Pancreas (tissue), 10 donors: ENCODE measurements around the gene CYP4F22. TPM values are rescaled to one million over a fixed set of nuclear protein-coding genes. Genes with fewer than 3 reads are reported as not detected.

Source experiments
- ATAC-seq, 4 donors: fragments of 200-7000 bp; cut with Tn5 transposase; one replicate each; pipeline versions ENCODE4 v1.8.0 to v1.9.1; 2020; ENCODE audit warnings: mild to moderate bottlenecking in 4 of 4, moderate library complexity in 4 of 4
- DNase-seq, 6 donors: peaks; one replicate each; pipeline ENCODE4 v3.0.0-alpha.2; 2020
- FAIRE-seq: peaks from 2 replicates; lab custom pipeline; 2012; peaks lifted over from hg19 to GRCh38; lab: Jason Lieb, UNC
- H3K27ac ChIP-seq, 4 donors: fragments of 200-600 bp; sonication (generic); 1 replicate in 3 of 4; 2 replicates in 1 of 4; pipeline versions ENCODE4 v1.5.0 to v1.8.0; 2020
- H3K27me3 ChIP-seq, 4 donors: fragments of 200-600 bp; one replicate each; pipeline ENCODE4 v1.8.0; 2021
- H3K36me3 ChIP-seq, 3 donors: fragments of 200-600 bp; sonication (generic) in 1 of 3; one replicate each; pipeline versions ENCODE4 v1.5.0 to v1.8.0; 2020 to 2021
- H3K4me1 ChIP-seq, 3 donors: fragments of 200-600 bp; one replicate each; pipeline ENCODE4 v1.8.0; 2021
- H3K4me3 ChIP-seq, 4 donors: fragments of 200-600 bp; sonication (generic) in 2 of 4; one replicate each; pipeline versions ENCODE4 v1.5.0 to v1.8.0; 2020 to 2021
- H3K9me3 ChIP-seq, 4 donors: fragments of 200-600 bp; one replicate each; pipeline ENCODE4 v1.8.0; 2021
- CTCF ChIP-seq, 4 donors: fragments of 200-600 bp; sonication (generic) in 3 of 4; IDR thresholded peaks; one replicate each; pipeline versions ENCODE4 v1.5.0 to v1.8.0; 2021; ENCODE audit warnings: antibody characterized with exemption in 4 of 4
- WGBS, 2 donors: extraction: QIAGEN DNeasy Blood & Tissue Kit; methylation state at CpG; one replicate each; pipeline ENCODE4 v1.1.7; 2013; 5-methylcytosine and 5-hydroxymethylcytosine counted together
- intact Hi-C, 3 donors: fragments of 100-400 bp; cut with DNase I; formaldehyde crosslinking; loops; one replicate each; pipeline versions ENCODE4 v1.11.1 to v1.14.2; 2022
- polyA plus RNA-seq, 2 donors: library from polyadenylated mRNA; stranded (reverse); fragments of 200-250 nt; gene quantifications; one replicate each; pipeline ENCODE4 v1.2.3, GENCODE V29; 2013
- total RNA-seq, 6 donors: library from RNA; stranded (reverse); fragmentation: NEBNext Ultra II Directional in 4 of 6; extraction: Animal tissue kit (Norgen Biotek cat#: 25700) in 4 of 6; gene quantifications; one replicate each; pipeline versions ENCODE4 v1.2.1 to v1.2.4, GENCODE V29; 2021 to 2023
- donor health status: healthy with polysubstance abuse.
- donor health status: DM: no; HTN: no; CAD: no; lungs with moderate emphysema.
- donor health status: DM: no; HTN: no; CAD: no.
- donor health status: control.
- donor health status: control.
- donor health status: Bipolar disorder and iron deficiency.
- donor health status: DM: yes; HTN: yes; CAD: no.
- donor health status: DM: no; HTN: no; CAD: no.
- donor health status: DM: no; HTN: no; CAD: no.
- donor health status: DM: yes; HTN: yes; CAD: no.

The CYP4F22 gene
- total and polyA plus RNA-seq, 8 donors, result 0.06 TPM; not detected in 7

- Histone ChIP-seq H3K9me3 (no peaks in the 10 kb centered on the region), H3K27me3 (peaks cover 0 to 3% (median 0%) of the 10 kb centered on the region in 4 donors), H3K4me1 (no peaks in the 10 kb centered on the region), H3K4me3 (no peak overlapping the region), H3K36me3 (no peaks in the 10 kb centered on the region), H3K27ac (no peak overlapping the region)
- TF ChIP-seq CTCF (IDR thresholded peaks at IDR 0.05), result no peak
- ATAC-seq, result no peak
- no peak for FAIRE-seq
- DNase-seq, result no peak
- intact Hi-C loops, result no loop called here
- 38 to 47% methylated on average over 4 of the region's 4 CpGs for WGBS, 2 donors
Measured at GRCh38 chr19:15536350-15536749, 28.0 kb downstream of the CYP4F22 start.

DNA sequence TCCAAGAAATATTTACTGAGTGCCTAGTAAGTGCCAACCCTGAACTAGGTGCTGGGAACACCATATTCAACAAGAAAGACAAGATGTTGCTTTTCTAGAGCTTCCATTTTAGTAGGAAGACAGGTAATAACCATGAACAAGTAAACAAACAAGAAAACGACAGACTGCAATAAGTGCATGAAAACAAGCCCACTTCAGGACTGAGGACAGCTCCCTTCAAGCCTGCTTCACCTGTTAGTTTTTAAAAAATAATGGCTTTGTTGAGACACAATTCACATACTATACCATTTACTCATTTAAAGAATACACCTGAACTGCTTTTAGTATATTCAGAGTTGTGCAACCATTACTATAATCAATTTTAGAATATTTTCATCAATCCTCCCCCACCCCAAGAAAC is 30.4 kb downstream of the CYP4F22 start:
- DNase-seq, result no peak
- Histone ChIP-seq H3K4me1 (no peaks in the 10 kb centered on the region), H3K27ac (no peak overlapping the region), H3K36me3 (no peaks in the 10 kb centered on the region), H3K9me3 (no peaks in the 10 kb centered on the region), H3K27me3 (peaks cover 0 to 3% (median 0%) of the 10 kb centered on the region in 4 donors), H3K4me3 (no peak overlapping the region)
- intact Hi-C loops, result no loop called here
- FAIRE-seq, result no peak
- no peak for ATAC-seq
- 50 to 63% methylated on average over 1 of the region's 1 CpG for WGBS, 2 donors
- no peak for TF ChIP-seq CTCF (IDR thresholded peaks at IDR 0.05)

GRCh38 chr19:15539638-15540037 is 31.3 kb downstream of the CYP4F22 start:
- no peaks in the 10 kb centered on the region for H3K36me3 ChIP-seq
- no peak for TF ChIP-seq CTCF (IDR thresholded peaks at IDR 0.05)
- intact Hi-C loops, result no loop called here
- H3K27ac ChIP-seq, result no peak overlapping the region
- DNase-seq, result no peak
- H3K27me3 ChIP-seq, result peaks cover 0 to 3% (median 0%) of the 10 kb centered on the region in 4 donors
- no peaks in the 10 kb centered on the region for H3K9me3 ChIP-seq
- no peak for FAIRE-seq
- H3K4me3 ChIP-seq, result no peak overlapping the region
- H3K4me1 ChIP-seq, result no peaks in the 10 kb centered on the region
- ATAC-seq, result no peak

GRCh38 chr19:15540435-15540834 is 32.1 kb downstream of the CYP4F22 start:
- ATAC-seq (no peak), FAIRE-seq (no peak), DNase-seq (no peak)
- no peaks in the 10 kb centered on the region for H3K4me1 ChIP-seq
- H3K4me3 ChIP-seq, result no peak overlapping the region
- no peak overlapping the region for H3K27ac ChIP-seq
- no peaks in the 10 kb centered on the region for H3K36me3 ChIP-seq
- H3K9me3 ChIP-seq, result no peaks in the 10 kb centered on the region
- TF ChIP-seq CTCF (IDR thresholded peaks at IDR 0.05), result no peak
- no peaks in the 10 kb centered on the region for H3K27me3 ChIP-seq
- WGBS, 2 donors, result 68% methylated on average over 20 of the region's 20 CpGs
- intact Hi-C loops, result no loop called here

- Histone ChIP-seq H3K36me3 (no peaks in the 10 kb centered on the region), H3K4me1 (no peaks in the 10 kb centered on the region), H3K4me3 (no peak overlapping the region), H3K27me3 (no peaks in the 10 kb centered on the region), H3K9me3 (no peaks in the 10 kb centered on the region), H3K27ac (no peak overlapping the region)
- intact Hi-C loops, result no loop called here
- FAIRE-seq, result no peak
- DNase-seq, result no peak
- no peak for ATAC-seq
- no peak for TF ChIP-seq CTCF (IDR thresholded peaks at IDR 0.05)
Measured at GRCh38 chr19:15544283-15544682, 36.0 kb downstream of the CYP4F22 start.
